GM12864 (cell line): ENCODE measurements around the gene WNT7A.

Experiments used
- DNase-seq: peaks from one replicate; pipeline ENCODE4 v3.0.0-alpha.2; 2011; ENCODE audit warnings: low read depth
- H3K4me3 ChIP-seq: 2 replicates; pipeline ENCODE4 v1.5.1; 2011; ENCODE audit warnings: mild to moderate bottlenecking, low read depth, low read length, control low read depth
- TF ChIP-seq, protein P1 (sequence below): IDR thresholded peaks from 2 replicates; pipeline ENCODE4 v1.5.1; 2011; ENCODE audit warnings: low read depth, mild to moderate bottlenecking, moderate library complexity, low read length, control low read depth, inconsistent platforms; ENCODE audit errors: missing control alignments

Gene WNT7A

DNA sequence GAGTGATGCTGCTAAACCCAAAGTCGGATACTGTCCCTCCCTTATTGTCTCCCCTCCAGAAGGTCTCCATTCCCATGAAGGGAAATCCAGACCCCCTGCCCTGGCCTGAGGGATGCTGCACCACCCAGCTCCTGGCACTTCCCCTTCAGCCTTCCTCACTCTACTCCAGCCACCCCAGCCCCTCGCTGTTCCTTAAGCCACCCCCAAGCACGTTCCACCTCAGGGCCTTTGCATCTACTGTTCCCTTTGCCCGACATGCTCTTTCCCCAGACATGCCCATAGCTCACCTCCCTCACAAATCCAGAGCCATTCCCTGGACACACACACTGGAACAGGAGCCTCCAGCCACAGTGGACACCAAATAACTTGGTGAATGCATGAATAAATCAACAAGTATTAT is 8.1 kb downstream of the WNT7A start:
- TF ChIP-seq, protein P1, sequence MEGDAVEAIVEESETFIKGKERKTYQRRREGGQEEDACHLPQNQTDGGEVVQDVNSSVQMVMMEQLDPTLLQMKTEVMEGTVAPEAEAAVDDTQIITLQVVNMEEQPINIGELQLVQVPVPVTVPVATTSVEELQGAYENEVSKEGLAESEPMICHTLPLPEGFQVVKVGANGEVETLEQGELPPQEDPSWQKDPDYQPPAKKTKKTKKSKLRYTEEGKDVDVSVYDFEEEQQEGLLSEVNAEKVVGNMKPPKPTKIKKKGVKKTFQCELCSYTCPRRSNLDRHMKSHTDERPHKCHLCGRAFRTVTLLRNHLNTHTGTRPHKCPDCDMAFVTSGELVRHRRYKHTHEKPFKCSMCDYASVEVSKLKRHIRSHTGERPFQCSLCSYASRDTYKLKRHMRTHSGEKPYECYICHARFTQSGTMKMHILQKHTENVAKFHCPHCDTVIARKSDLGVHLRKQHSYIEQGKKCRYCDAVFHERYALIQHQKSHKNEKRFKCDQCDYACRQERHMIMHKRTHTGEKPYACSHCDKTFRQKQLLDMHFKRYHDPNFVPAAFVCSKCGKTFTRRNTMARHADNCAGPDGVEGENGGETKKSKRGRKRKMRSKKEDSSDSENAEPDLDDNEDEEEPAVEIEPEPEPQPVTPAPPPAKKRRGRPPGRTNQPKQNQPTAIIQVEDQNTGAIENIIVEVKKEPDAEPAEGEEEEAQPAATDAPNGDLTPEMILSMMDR = no peak
- no peak for DNase-seq
- no peak overlapping the region for H3K4me3 ChIP-seq

DNA sequence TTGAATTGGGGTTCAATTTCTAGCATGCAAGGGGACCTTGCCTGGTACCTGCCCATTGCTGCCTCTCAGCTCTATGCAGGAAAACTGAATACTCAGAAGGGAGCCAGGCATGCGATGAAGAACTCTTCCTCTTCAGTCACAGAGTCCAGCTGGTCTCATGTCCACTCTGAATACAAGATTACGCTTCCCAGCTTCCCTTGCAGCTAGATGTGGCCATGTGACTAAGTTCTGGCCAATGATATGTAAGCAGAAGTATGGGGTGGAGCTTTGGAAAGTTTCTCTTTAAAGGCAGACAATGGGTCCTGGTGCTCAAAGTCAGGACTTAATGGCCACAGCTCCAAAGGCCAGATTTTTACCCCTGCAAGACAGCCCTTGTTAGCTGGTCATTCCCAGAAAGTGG is 9.0 kb downstream of the WNT7A start:
- H3K4me3 ChIP-seq = no peak overlapping the region
- TF ChIP-seq, protein P1 = no peak
- no peak for DNase-seq

DNA sequence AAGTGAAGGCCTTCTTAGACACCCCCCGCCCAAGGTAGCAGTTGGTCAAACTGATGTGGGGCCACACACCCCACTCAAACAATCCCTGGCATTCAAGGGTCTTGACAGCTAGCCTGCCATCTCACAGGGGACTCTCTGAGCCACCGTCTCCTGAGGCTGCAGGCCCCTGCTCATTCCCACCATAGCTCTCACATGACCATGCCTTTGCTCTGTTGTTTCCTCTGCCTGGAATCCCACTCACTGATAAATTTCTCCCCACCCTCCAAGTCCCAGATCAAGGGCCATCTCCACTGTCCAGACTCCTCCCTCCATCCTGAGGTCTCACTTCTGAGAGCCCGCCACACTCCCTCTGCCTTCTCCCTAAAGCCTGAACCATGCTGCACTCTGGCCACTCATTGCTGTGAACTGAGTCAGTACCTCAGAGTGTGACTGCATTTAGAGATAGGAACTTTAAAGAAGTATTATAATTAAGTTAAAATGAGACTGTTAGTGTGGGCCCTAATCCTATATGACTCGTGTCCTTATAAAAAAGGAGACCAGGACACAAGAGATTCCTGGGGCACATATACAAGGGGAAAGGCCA is 10.0 kb downstream of the WNT7A start:
- H3K4me3 ChIP-seq = no peak overlapping the region
- TF ChIP-seq, protein P1 = no peak
- DNase-seq = no peak

DNA sequence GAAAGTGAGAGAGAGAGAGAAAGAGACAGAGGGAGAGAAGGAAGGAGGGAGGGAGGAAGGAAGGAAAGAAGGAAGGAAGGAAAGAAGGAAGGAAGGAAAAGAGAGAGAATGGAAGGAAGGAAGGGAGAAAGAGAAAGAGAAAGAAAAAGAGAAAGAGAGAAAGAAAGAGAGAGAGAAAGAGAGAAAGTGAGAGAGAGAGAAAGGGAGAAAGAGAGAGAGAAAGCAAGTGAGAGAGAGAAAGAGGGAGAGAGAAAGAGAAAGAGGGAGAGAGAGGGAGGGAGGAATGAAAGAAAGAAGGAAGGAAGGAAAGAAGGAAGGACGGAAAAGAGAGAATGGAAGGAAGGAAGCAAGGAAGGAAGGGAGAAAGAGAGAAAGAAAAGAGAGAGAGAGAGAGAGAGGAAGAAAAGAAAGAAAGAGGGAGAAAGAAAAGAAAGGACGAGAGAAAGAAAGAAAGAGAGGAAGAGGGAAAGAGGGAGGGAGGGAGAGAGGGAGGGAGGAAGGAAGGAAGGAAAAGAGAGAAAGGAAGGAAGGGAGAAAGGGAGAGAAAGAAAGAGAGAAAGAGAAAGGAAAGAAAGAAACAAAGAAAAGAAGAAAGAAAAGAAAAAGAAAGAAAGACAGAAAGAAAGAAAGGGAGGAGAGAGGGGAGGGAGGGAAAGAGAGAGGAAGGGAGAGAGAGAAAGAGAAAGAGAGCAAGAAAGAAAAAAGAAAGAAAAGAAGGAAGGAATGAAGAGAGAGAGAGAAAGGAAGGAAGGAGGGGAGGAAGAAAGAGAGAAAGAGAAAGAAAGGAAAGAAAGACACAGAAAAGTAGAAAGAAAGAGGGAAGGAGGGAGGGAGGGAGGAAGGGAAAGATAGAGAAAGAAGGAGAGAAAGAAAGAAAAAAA is 10.8 kb downstream of the WNT7A start:
- no peak overlapping the region for H3K4me3 ChIP-seq
- DNase-seq = no peak
- TF ChIP-seq, protein P1 = no peak

DNA sequence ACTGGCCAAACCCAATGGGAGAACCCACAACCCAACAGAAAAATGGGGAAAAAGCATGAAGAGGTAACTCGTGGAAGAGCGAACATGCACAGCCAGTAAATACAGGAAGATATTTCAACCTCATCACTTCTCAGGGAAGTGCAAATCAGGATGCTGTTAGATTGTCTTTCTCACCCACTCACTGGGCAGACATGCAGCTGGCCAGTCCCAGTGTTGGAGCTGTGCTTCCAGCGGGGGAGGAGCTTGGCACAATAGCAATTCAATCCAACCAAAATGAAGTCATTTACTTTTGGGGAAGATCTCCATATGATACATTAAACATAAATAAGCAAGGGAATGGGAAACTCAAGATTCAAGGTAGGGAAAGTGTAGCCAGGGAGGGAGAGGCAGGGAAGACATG is 12.1 kb downstream of the WNT7A start:
- no peak overlapping the region for H3K4me3 ChIP-seq
- TF ChIP-seq, protein P1 = no peak
- no peak for DNase-seq

DNA sequence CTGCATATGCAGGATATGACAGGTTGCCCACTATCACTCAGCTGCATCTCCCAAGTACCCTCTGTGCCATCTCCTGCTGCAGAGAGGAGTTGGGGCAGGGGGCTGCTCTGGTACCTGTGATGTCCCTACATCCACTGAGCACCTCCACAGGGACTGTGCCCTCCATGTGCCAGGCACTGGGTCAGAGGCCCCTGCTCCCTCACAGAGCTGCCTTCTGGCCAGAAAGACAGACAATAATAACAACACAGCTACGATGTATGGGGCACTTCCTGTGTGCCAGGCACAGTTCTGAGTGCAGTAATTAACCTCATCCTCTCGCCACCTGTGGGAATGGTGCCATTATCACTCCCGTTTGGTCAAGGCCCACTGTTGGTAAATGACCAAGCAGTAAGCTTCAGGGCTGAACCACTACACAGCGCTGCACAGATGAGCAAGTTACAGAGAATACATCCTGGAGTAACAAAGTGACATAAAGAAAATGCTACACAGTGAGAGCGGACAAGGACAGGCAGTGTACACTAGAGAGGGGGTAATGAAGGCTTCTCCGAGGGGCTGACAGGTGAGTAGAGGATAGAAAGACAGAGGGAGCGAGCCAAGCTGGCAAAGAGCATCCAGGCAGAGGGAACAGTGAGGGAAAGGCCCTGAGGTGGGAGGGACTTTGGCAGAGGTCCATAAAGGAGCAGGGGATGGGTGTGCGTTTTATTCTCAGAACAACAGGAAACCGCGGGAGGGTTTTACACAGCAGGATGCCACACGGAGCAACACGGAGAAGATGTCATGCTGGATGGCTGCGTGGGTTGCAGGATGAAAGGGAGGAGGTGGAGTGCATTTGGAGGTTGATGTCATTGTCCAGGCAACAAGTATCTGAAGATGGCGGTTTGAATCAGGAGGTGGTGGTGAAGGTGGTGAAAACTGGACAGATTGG is 13.6 kb downstream of the WNT7A start:
- DNase-seq = no peak
- TF ChIP-seq, protein P1 = no peak
- H3K4me3 ChIP-seq = no peak overlapping the region
